Natural killer cell (primary cell): ENCODE data around the gene P2RX2. TPM values are rescaled to one million over a fixed set of nuclear protein-coding genes. Genes with fewer than 3 reads are reported as not detected.

Experiments used
- ATAC-seq, 3 donors: fragments of 150-1000 bp in 2 of 3; fragments of 200-7000 bp in 1 of 3; cut with Tn5 transposase; 1 replicate in 1 of 3; 2 replicates in 2 of 3; pipeline ENCODE4 v1.10.0; 2021; ENCODE audit warnings: mild to moderate bottlenecking in 2 of 3, moderate library complexity in 2 of 3
- DNase-seq, 2 donors: peaks; one replicate each; pipeline versions ENCODE4 v3.0.0 to v3.0.0-alpha.2; 2013 to 2021; ENCODE audit warnings: mixed read lengths in 1 of 2
- H3K27ac ChIP-seq: one replicate; pipeline ENCODE4 v1.5.1; 2013; ENCODE audit warnings: mild to moderate bottlenecking, low read length
- H3K27me3 ChIP-seq: one replicate; pipeline ENCODE4 v1.6.1; 2013; ENCODE audit warnings: low read length; ENCODE audit not compliant: control insufficient read depth, insufficient read depth
- H3K36me3 ChIP-seq: one replicate; pipeline ENCODE4 v1.6.1; 2013; ENCODE audit warnings: low read length; ENCODE audit not compliant: control insufficient read depth, insufficient read depth
- H3K4me1 ChIP-seq: one replicate; pipeline ENCODE4 v1.6.1; 2013; ENCODE audit warnings: low read length; ENCODE audit not compliant: control insufficient read depth, insufficient read depth
- H3K4me3 ChIP-seq: one replicate; pipeline ENCODE4 v1.5.1; 2013; ENCODE audit warnings: low read length
- H3K9me3 ChIP-seq: one replicate; pipeline ENCODE4 v1.6.1; 2013; ENCODE audit warnings: low read length; ENCODE audit not compliant: control insufficient read depth, insufficient read depth
- H3K27ac Mint-ChIP-seq, 2 donors: one replicate each; pipeline ENCODE4 v1.8.0; 2022; ENCODE audit warnings: mild to moderate bottlenecking in 2 of 2, mixed read lengths in 2 of 2, moderate library complexity in 1 of 2
- H3K27me3 Mint-ChIP-seq, 2 donors: one replicate each; pipeline ENCODE4 v1.8.0; 2022; ENCODE audit warnings: low read depth in 2 of 2, mixed read lengths in 2 of 2
- H3K36me3 Mint-ChIP-seq: one replicate; pipeline ENCODE4 v1.8.0; 2022; ENCODE audit warnings: mixed read lengths
- H3K4me1 Mint-ChIP-seq, 2 donors: one replicate each; pipeline ENCODE4 v1.8.0; 2022; ENCODE audit warnings: mixed read lengths in 2 of 2
- H3K4me3 Mint-ChIP-seq: one replicate; pipeline ENCODE4 v1.8.0; 2022; ENCODE audit warnings: mild to moderate bottlenecking, moderate library complexity, mixed read lengths
- H3K9me3 Mint-ChIP-seq, 2 donors: one replicate each; pipeline ENCODE4 v1.8.0; 2022; ENCODE audit warnings: mixed read lengths in 2 of 2
- WGBS: methylation state at CpG from one replicate; pipeline ENCODE4 v1.1.7; 2013; ENCODE audit warnings: missing lambda C conversion rate; ENCODE audit not compliant: insufficient coverage; 5-methylcytosine and 5-hydroxymethylcytosine counted together
- intact Hi-C: fragments of 100-400 bp; cut with micrococcal nuclease; formaldehyde crosslinking; loops from one replicate; pipeline ENCODE4 v1.14.2; 2022
- total RNA-seq, 4 donors: library from RNA; stranded (reverse); fragments of 120-200 nt in 1 of 4; gene quantifications; one replicate each; pipeline versions ENCODE4 v1.2.3 to v1.2.4, GENCODE V29; 2013 to 2022
- TF ChIP-seq, protein P1 (sequence below): fragments of 200-600 bp; IDR thresholded peaks from one replicate; pipeline ENCODE4 v1.8.0; 2022; ENCODE audit warnings: antibody characterized with exemption

The P2RX2 gene
- total RNA-seq: not detected
- total RNA-seq (2013): not detected

GRCh38 chr12:132618683-132619043 lies at the start of gene P2RX2:
TSS of gene P2RX2 (plus strand) at chr12:132618776. CDS start at chr12:132618817, 41 bp downstream.
- TF ChIP-seq, protein P1, sequence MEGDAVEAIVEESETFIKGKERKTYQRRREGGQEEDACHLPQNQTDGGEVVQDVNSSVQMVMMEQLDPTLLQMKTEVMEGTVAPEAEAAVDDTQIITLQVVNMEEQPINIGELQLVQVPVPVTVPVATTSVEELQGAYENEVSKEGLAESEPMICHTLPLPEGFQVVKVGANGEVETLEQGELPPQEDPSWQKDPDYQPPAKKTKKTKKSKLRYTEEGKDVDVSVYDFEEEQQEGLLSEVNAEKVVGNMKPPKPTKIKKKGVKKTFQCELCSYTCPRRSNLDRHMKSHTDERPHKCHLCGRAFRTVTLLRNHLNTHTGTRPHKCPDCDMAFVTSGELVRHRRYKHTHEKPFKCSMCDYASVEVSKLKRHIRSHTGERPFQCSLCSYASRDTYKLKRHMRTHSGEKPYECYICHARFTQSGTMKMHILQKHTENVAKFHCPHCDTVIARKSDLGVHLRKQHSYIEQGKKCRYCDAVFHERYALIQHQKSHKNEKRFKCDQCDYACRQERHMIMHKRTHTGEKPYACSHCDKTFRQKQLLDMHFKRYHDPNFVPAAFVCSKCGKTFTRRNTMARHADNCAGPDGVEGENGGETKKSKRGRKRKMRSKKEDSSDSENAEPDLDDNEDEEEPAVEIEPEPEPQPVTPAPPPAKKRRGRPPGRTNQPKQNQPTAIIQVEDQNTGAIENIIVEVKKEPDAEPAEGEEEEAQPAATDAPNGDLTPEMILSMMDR: no peak
- Histone ChIP-seq H3K27ac (no peak within 1 kb of the TSS), H3K4me1 (peaks cover 3% of the 10 kb centered on the region), H3K36me3 (no peaks in the 10 kb centered on the region), H3K9me3 (peaks cover 12% of the 10 kb centered on the region), H3K4me3 (no peak within 1 kb of the TSS), H3K27me3 (peaks cover 21% of the 10 kb centered on the region)
- DNase-seq (no peak), ATAC-seq (no peak)
- WGBS: 11% methylated on average over 40 of the region's 49 CpGs
- H3K4me1 Mint-ChIP-seq: peaks cover 4 to 8% of the 10 kb centered on the region in 2 donors
- H3K27me3 Mint-ChIP-seq: peaks cover 20 to 24% of the 10 kb centered on the region in 2 donors
- H3K9me3 Mint-ChIP-seq: no peaks in the 10 kb centered on the region
- intact Hi-C loops: no loop called here
- H3K36me3 Mint-ChIP-seq: no peaks in the 10 kb centered on the region
- H3K27ac Mint-ChIP-seq: no peak within 1 kb of the TSS
- peak within 1 kb of the TSS; percentile 17 for H3K4me3 Mint-ChIP-seq

DNA sequence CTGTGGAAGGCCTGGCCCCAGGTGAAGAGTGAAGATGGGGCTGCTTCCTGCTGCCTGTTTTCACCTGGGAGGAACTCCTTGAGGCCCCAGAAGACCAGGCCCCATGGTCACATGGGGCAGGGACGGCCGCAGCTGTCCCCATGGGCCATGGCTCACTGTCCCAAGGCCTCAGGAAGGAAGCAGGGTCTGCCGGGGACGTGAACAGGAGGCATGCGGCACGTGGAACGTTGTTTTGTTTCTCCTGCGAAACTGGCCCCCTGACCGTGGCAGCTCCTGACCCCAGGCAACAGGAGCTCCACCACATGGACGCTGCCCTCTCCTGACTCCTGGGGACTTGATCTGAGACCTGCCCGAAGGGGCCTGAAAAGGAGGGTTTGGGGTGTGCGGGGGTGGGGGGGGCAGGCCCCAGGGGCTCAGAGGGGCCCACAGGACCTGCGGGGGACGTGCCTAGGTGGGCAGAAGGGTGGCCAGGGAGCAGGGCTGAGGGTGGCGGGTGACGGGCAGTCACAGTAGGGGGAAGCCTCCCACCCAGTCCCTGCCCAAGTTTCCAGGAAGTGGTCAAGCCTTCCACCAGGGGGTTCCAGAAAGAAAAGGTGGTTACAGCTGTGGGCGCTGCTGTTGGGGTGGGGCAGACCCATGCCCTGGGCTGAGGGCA lies 49.6 kb upstream of the P2RX2 start:
- H3K36me3 Mint-ChIP-seq: no peaks in the 10 kb centered on the region

DNA sequence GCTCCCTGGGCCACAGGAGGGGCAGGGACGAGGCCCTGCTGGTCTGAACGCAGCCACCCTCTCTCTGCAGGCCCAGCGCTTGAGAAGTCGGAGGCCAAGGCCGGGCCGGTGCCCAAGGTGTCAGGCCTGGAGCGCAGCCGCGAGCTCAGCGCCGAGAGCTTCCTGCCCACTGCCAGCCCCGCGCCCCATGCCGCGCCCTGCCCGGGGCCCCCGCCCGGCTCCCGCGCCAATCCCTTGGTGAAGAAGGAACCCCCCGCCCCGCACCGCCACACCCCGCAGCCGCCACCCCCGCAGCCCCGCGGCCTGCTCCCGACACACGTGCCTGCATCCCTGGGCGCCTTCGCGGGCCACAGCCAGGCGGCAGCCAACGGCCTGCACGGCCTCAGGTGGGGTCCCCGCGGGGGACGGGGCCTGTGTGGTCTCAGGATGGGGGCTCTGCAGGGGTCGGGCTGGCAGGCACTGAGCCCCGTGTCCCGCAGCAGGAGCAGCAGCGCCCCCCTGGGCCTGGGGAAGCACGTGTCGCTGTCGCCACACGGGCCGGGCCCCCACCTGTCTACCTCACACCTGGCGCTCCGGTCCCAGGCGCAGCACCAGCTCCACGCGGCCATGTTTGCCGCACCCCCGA lies 48.6 kb upstream of the P2RX2 start:
- H3K9me3 Mint-ChIP-seq: no peaks in the 10 kb centered on the region

More for the DNA sequence above, 49.6 kb upstream of the P2RX2 start:
- no peaks in the 10 kb centered on the region for H3K9me3 ChIP-seq
- no peaks in the 10 kb centered on the region for H3K27me3 ChIP-seq
- H3K36me3 ChIP-seq: no peaks in the 10 kb centered on the region
- TF ChIP-seq, protein P1: no peak
- no peak overlapping the region for H3K4me3 ChIP-seq
- H3K4me1 Mint-ChIP-seq: peaks cover 14 to 20% of the 10 kb centered on the region in 2 donors
- H3K27ac Mint-ChIP-seq: peak overlapping the region in 1 of 2 donors; percentile 54
- no peak overlapping the region for H3K27ac ChIP-seq
- intact Hi-C loops: no loop called here
- H3K4me1 ChIP-seq: peaks cover 13% of the 10 kb centered on the region
- no peaks in the 10 kb centered on the region for H3K9me3 Mint-ChIP-seq
- H3K27me3 Mint-ChIP-seq: no peaks in the 10 kb centered on the region
- WGBS: 64% methylated on average over 17 of the region's 17 CpGs
- DNase-seq (no peak), ATAC-seq (peak in 2 of 3 donors; percentile 15 to 50)
- H3K4me3 Mint-ChIP-seq: no peak overlapping the region

More for the DNA sequence above, 48.6 kb upstream of the P2RX2 start:
- TF ChIP-seq, protein P1: no peak
- DNase-seq (no peak), ATAC-seq (no peak)
- no peaks in the 10 kb centered on the region for H3K27me3 ChIP-seq
- intact Hi-C loops: no loop called here
- H3K4me1 ChIP-seq: peaks cover 13% of the 10 kb centered on the region
- H3K27ac ChIP-seq: no peak overlapping the region
- no peak overlapping the region for H3K4me3 ChIP-seq
- no peak overlapping the region for H3K27ac Mint-ChIP-seq
- no peaks in the 10 kb centered on the region for H3K36me3 Mint-ChIP-seq
- H3K27me3 Mint-ChIP-seq: no peaks in the 10 kb centered on the region
- H3K36me3 ChIP-seq: peaks cover 5% of the 10 kb centered on the region
- WGBS: 97% methylated on average over 55 of the region's 55 CpGs
- H3K4me1 Mint-ChIP-seq: peaks cover 12 to 19% of the 10 kb centered on the region in 2 donors
- H3K9me3 ChIP-seq: no peaks in the 10 kb centered on the region
- no peak overlapping the region for H3K4me3 Mint-ChIP-seq
